Skeletal muscle satellite cell (primary cell): ENCODE measurements around the gene LAMB1.
"Not testable (repeated sequence)": the region's sequence is repeated elsewhere in the genome, so short reads cannot be mapped to it uniquely, and the experiment has no call there.

Experiments
- H3K27me3 ChIP-seq: 2 replicates; pipeline ENCODE4 v1.7.0; 2013; ENCODE audit warnings: low read length; ENCODE audit not compliant: control insufficient read depth, insufficient read depth
- H3K36me3 ChIP-seq: 2 replicates; pipeline ENCODE4 v1.7.0; 2013; ENCODE audit warnings: mild to moderate bottlenecking, control low read depth, low read length; ENCODE audit not compliant: insufficient read depth
- H3K4me1 ChIP-seq: 2 replicates; pipeline ENCODE4 v1.7.0; 2013; ENCODE audit warnings: low read length; ENCODE audit not compliant: control insufficient read depth, insufficient read depth
- H3K4me2 ChIP-seq: 2 replicates; pipeline ENCODE4 v1.7.0; 2013; ENCODE audit warnings: mild to moderate bottlenecking, low read length
- H3K4me3 ChIP-seq: 2 replicates; pipeline ENCODE4 v1.7.0; 2013; ENCODE audit warnings: low read length
- H3K9ac ChIP-seq: 2 replicates; pipeline ENCODE4 v1.7.0; 2013; ENCODE audit warnings: mild to moderate bottlenecking, low read depth, low read length, moderate library complexity
- H3K9me3 ChIP-seq: replicated peaks from 2 replicates; pipeline ENCODE4 v1.7.0; 2013; ENCODE audit warnings: mild to moderate bottlenecking, control low read depth, low read length

The LAMB1 gene

DNA sequence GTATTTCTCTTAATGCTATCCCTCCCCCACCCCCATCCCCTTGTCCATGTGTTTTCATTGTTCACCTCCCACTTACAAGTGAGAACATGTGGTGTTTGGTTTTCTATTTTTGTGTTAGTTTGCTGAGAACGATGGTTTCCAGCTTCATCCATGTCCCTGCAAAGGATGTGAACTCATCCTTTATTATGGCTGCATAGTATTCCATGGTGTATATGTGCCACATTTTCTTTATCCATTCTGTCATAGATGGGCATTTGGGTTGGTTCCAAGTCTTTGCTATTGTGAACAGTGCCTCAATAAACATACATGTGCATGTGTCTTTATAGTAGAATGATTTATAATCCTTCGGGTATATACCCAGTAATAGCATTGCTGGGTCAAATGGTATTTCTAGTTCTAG lies 81.1 kb downstream of the LAMB1 start:
- H3K9me3 ChIP-seq, H3K27me3 ChIP-seq, H3K4me2 ChIP-seq, H3K4me1 ChIP-seq, H3K9ac ChIP-seq, H3K4me3 ChIP-seq: not testable (repeated sequence)
- peaks cover 76% of the 10 kb centered on the region for H3K36me3 ChIP-seq

DNA sequence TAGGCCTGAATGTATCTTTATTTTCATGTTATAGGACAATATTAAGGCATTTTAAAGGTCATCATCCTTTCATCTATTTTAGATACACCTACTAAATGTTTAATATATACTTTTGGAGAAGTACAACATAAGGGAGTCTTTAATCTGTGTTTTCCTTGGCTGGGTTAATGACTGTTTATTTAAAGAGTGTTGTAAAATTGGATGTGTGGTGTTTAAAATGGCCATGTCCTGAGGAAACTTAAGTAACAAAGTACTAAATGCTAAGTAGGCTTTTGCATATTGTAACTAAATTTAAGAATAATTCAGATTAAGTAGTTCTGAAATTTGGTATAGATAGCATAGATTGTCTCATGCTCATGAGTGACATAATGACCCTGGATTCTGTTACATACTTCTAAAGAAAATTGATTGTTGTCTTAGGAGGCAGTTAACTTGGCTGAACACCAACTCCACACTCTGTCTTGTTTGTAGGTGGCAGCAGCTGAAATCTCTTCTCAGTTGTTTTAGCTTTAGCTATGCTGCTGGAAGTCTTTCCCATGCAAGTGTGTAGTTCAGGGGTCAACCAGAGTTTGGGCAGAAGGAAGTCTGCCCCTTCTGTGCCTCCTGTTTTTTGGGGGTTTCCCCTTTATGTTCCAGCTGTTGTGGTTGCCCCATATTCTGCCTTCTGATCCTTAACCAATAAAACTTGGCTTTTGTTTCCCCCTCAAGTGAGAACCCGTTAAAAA lies 82.8 kb downstream of the LAMB1 start:
- no peak overlapping the region for H3K4me3 ChIP-seq
- peaks cover 8% of the 10 kb centered on the region for H3K4me1 ChIP-seq
- no peak overlapping the region for H3K4me2 ChIP-seq
- no peaks in the 10 kb centered on the region for H3K9me3 ChIP-seq
- peaks cover 68% of the 10 kb centered on the region for H3K36me3 ChIP-seq
- no peaks in the 10 kb centered on the region for H3K27me3 ChIP-seq
- H3K9ac ChIP-seq = no peak overlapping the region

DNA sequence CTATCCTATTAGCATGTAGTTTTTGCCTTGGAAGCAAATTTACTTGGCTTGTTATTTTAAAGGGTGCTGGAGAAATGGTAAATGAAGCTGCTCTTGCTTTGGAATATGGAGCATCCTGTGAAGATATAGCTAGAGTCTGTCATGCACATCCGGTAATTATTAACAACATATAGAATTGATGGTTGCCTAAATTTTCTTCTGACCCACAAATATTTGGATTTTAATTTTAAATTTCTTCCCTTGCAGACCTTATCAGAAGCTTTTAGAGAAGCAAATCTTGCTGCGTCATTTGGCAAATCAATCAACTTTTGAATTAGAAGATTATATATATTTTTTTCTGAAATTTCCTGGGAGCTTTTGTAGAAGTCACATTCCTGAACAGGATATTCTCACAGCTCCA lies 84.0 kb downstream of the LAMB1 start:
- no peak overlapping the region for H3K9ac ChIP-seq
- no peak overlapping the region for H3K4me2 ChIP-seq
- H3K36me3 ChIP-seq = peaks cover 55% of the 10 kb centered on the region
- no peaks in the 10 kb centered on the region for H3K27me3 ChIP-seq
- H3K9me3 ChIP-seq = no peaks in the 10 kb centered on the region
- no peak overlapping the region for H3K4me3 ChIP-seq
- H3K4me1 ChIP-seq = peaks cover 10% of the 10 kb centered on the region

DNA sequence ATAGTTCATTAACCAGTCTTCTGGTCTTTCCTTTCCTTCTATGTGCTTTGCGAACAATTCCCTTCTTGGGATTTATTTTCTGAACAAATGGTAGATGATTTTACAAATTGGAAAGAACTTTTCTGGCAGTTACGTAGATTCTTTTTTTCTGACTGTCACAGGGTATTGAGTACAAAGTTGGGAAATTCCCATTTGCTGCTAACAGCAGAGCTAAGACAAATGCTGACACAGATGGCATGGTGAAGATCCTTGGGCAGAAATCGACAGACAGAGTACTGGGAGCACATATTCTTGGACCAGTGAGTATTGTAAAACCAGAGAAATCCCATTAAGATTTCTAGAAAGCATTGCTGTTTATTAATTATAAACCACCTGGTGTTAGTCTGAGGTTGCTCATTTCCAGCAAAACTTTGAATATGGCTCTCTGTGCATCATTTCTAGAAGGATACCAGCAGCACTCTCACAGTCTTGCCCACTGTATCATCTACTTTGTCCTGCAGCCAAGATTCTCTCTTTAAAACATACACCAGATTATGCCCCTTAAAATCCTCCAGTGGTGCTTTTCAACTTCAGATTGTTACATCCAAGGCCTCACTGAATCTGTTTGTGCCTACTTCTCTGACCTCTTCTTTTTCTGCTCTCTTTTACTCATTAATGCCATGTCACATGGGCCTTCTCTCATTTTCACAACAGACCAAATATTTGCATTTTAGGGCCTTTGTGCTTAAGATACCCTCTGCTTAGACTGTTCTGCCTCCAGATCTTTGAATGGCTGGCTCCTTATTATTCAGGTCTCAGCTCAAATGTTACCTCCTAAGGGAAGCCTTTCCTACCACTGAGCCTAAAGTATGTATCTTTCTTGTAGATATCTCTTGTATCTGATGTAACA lies 85.0 kb downstream of the LAMB1 start:
- Histone ChIP-seq H3K9me3 (no peaks in the 10 kb centered on the region), H3K4me1 (peaks cover 15% of the 10 kb centered on the region), H3K4me2 (no peak overlapping the region), H3K27me3 (no peaks in the 10 kb centered on the region), H3K36me3 (peaks cover 46% of the 10 kb centered on the region), H3K9ac (no peak overlapping the region), H3K4me3 (no peak overlapping the region)

DNA sequence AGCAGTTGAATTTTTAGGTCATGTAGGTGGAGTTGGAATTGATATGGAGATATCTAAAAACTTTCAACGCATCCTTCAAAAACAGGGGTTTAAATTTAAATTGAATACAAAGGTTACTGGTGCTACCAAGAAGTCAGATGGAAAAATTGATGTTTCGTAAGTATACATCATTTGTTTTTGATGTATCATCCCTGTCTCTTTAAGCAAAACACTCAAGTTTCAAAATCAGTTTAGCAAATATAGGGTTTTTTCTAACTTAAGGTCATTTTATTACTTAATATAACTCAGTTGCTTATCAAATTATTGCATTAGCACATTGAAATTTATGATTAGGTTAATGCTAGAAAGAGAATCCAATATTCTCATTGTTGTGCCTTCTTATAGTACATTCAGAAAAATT lies 87.4 kb downstream of the LAMB1 start:
- Histone ChIP-seq H3K27me3 (no peaks in the 10 kb centered on the region), H3K4me2 (no peak overlapping the region), H3K4me1 (peaks cover 12% of the 10 kb centered on the region), H3K9ac (no peak overlapping the region), H3K4me3 (no peak overlapping the region), H3K9me3 (no peaks in the 10 kb centered on the region), H3K36me3 (peaks cover 60% of the 10 kb centered on the region)

DNA sequence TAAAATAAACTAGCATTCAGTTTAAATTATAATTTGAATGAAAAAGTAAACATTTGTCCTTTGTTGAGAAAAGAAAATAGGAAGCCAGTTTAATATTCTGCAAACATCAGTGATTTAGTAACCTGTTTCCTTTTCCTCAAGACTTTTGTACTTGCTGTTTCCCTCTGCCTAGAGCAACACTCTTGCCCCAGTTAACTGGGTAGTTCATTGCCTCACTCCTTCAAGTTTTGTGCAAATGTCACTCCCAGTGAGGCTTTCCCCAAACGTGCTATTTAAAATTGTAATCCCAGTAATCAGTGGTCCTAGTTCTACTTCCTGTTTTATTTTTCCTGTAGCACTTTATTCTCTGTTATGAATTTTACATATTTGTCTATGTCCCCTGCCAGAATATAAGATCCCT lies 88.1 kb downstream of the LAMB1 start:
- Histone ChIP-seq H3K4me1 (peaks cover 7% of the 10 kb centered on the region), H3K9me3 (no peaks in the 10 kb centered on the region), H3K9ac (no peak overlapping the region), H3K4me3 (no peak overlapping the region), H3K4me2 (no peak overlapping the region), H3K36me3 (peaks cover 57% of the 10 kb centered on the region), H3K27me3 (no peaks in the 10 kb centered on the region)

DNA sequence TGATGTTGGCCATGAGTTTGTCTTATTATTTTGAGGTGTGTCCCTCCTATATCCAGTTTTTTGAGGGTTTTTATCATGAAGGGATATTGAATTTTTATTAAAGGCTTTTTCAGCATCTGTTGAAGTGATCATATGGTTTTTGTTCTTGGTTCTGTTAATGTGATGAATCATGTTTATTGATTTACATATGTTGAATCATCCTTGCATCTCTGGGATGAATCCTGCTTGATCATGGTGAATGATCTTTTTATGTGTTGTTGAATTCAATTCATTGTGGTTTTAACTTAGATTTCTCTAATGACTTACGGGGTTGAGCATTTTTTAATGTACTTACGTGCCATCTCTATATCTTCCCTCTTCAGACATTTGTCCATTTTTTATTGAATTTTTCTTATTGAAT lies 89.1 kb downstream of the LAMB1 start:
- H3K9ac ChIP-seq = no peak overlapping the region

DNA sequence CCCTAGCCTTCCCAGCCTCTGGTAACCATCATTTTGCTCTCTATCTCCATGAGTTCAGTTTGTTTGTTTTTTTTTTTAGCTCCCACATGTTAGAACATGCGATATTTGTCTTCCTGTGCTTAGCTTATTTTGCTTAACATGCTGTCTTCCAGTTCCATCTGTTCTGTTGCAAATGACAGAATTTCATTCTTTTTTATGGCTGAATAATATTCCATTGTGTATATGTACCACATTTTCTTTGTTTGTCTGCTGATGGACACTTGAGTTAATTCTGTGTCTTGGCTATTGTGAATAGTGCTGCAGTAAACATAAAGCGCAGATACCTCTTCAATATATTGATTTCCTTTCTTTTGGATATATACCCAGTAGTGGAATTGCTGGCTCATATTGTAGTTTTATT lies 91.0 kb downstream of the LAMB1 start:
- Histone ChIP-seq H3K36me3 (peaks cover 47% of the 10 kb centered on the region), H3K9ac (no peak overlapping the region), H3K4me3 (no peak overlapping the region), H3K4me2 (no peak overlapping the region), H3K9me3 (no peaks in the 10 kb centered on the region), H3K4me1 (peaks cover 7% of the 10 kb centered on the region), H3K27me3 (no peaks in the 10 kb centered on the region)

More for the DNA sequence above, 89.1 kb downstream of the LAMB1 start:
- H3K9me3 ChIP-seq = no peaks in the 10 kb centered on the region
- no peaks in the 10 kb centered on the region for H3K27me3 ChIP-seq
- H3K4me3 ChIP-seq = no peak overlapping the region
- H3K4me1 ChIP-seq = peaks cover 7% of the 10 kb centered on the region
- peaks cover 54% of the 10 kb centered on the region for H3K36me3 ChIP-seq
- H3K4me2 ChIP-seq = no peak overlapping the region

DNA sequence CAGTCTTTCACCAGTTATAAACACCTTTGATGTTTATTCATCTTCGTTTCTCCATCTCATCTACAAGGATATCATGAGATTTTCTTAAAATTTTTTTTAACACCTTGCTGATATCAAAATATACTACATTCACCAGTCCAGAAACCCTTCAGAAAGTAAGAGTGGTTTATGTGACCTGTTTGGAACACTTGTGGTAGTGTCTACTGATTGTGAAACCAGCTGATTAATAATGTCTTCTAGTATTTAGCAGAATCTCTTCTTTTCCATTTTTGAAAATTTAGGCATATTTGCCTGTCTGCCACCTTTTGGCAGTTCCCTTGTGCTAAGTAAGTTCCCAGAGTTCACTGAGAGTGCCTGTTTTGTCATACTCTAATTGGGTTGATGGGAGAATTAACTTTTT lies 93.5 kb downstream of the LAMB1 start:
- Histone ChIP-seq H3K9ac (no peak overlapping the region), H3K4me3 (no peak overlapping the region), H3K9me3 (no peaks in the 10 kb centered on the region), H3K4me1 (peaks cover 7% of the 10 kb centered on the region), H3K4me2 (no peak overlapping the region), H3K36me3 (peaks cover 46% of the 10 kb centered on the region), H3K27me3 (no peaks in the 10 kb centered on the region)

DNA sequence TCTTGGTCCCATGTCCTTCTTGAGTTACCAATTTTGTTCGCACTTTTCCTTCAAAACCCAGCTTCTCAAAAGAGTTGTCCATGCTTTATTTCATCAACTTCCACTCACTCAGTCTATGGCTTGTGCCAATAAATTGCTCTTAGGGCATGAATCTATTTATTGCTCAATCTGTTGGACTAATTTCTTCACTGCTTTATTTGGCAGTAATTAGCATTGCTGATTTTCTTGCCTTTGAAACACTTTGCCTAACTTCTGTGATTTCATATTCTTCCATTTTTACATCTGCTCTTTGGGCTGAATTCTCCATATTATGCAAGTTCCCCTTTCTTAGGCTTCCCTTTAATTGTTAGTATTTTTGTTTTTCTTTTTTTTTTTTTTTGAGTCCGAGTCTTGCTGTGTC lies 95.2 kb downstream of the LAMB1 start:
- Histone ChIP-seq H3K36me3 (peaks cover 56% of the 10 kb centered on the region), H3K27me3 (no peaks in the 10 kb centered on the region), H3K4me3 (no peak overlapping the region), H3K4me2 (no peak overlapping the region), H3K9me3 (no peaks in the 10 kb centered on the region), H3K4me1 (no peaks in the 10 kb centered on the region), H3K9ac (no peak overlapping the region)

DNA sequence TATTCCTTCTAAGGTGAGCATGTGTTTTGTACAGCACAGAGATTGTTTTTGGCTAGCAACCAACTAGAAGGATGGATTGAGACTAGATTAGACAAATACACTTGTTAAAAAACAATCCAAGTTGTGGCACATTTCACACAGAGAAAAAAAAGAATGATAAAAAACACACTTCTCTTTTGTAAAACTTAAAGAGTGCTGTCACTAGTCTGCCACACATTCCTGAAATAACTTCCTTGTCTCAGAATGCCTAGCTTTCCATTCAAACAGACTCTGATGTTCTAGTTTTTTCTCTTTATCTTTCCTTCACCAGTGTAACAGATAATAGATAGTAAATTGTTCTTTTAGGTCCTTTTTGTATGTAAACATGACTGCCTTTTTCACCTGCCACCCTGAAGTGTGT lies 100.6 kb downstream of the LAMB1 start:
- Histone ChIP-seq H3K36me3 (peaks cover 30% of the 10 kb centered on the region), H3K4me2 (no peak overlapping the region), H3K27me3 (no peaks in the 10 kb centered on the region), H3K4me3 (no peak overlapping the region), H3K9me3 (no peaks in the 10 kb centered on the region), H3K9ac (no peak overlapping the region), H3K4me1 (no peaks in the 10 kb centered on the region)
